SK-N-SH (cell line): ENCODE data around the gene SMIM30. TPM values are rescaled to one million over a fixed set of nuclear protein-coding genes. Genes with fewer than 3 reads are reported as not detected.

Experiments
- CTCF ChIA-PET: fragments of 300-600, 350-600 bp; formaldehyde crosslinking; extraction: SDS; loops from one replicate; lab custom pipeline; 2021; lab: Yijun Ruan, JAX
- POLR2A ChIA-PET: fragments of 350-600 bp; sonication (Branson Sonifier 250); formaldehyde crosslinking; extraction: SDS; loops from one replicate; lab custom pipeline; 2020; ENCODE audit warnings: antibody characterized with exemption, inconsistent platforms; lab: Yijun Ruan, JAX
- DNase-seq: peaks from one replicate; pipeline ENCODE4 v3.0.0; 2012
- H2AFZ ChIP-seq: fragments of 200-600 bp; sonication (generic); 2 replicates; pipeline ENCODE4 v1.8.1; 2016; ENCODE audit warnings: antibody characterized with exemption, mild to moderate bottlenecking, low read depth
- H3F3A ChIP-seq: fragments of 200-600 bp; sonication (generic); replicated peaks from 2 replicates; pipeline ENCODE3; 2016; ENCODE audit warnings: antibody characterized with exemption, mild to moderate bottlenecking; ENCODE audit not compliant: insufficient read depth
- H3K27ac ChIP-seq, 2 experiments: fragments of 200-500 bp in 1 of 2; fragments of 200-600 bp in 1 of 2; sonication (Bioruptor generic) in 1 of 2; sonication (generic), shearing (Covaris generic) in 1 of 2; 2 replicates each; pipeline versions ENCODE4 v1.5.1 to v1.6.1; 2014 to 2016; ENCODE audit warnings: low read depth in 2 of 2, inconsistent platforms in 1 of 2, low read length in 1 of 2, mild to moderate bottlenecking in 1 of 2, mixed read lengths in 1 of 2
- H3K27me3 ChIP-seq: fragments of 200-600 bp; sonication (generic), shearing (Covaris generic); 2 replicates; pipeline ENCODE4 v1.6.1; 2016; ENCODE audit warnings: mixed run types; ENCODE audit not compliant: insufficient read depth
- H3K36me3 ChIP-seq, 2 experiments: fragments of 200-500 bp in 1 of 2; fragments of 200-600 bp in 1 of 2; sonication (Bioruptor generic) in 1 of 2; sonication (generic) in 1 of 2; replicated peaks in 1 of 2; 2 replicates each; pipeline versions ENCODE3 to v1.5.1; 2014 to 2016; ENCODE audit warnings: low read length in 1 of 2, mild to moderate bottlenecking in 1 of 2; ENCODE audit not compliant: insufficient read depth in 2 of 2, control insufficient read depth in 1 of 2
- H3K4me1 ChIP-seq, 2 experiments: fragments of 200-500 bp in 1 of 2; fragments of 200-600 bp in 1 of 2; sonication (Bioruptor generic) in 1 of 2; sonication (generic), shearing (Covaris generic) in 1 of 2; 2 replicates each; pipeline versions ENCODE4 v1.5.1 to v1.6.1; 2014 to 2016; ENCODE audit warnings: low read depth in 1 of 2, low read length in 1 of 2, mixed run types in 1 of 2; ENCODE audit not compliant: insufficient read depth in 2 of 2, control insufficient read depth in 1 of 2
- H3K4me2 ChIP-seq: fragments of 200-600 bp; sonication (generic), shearing (Covaris generic); 2 replicates; pipeline ENCODE4 v1.6.1; 2017; ENCODE audit warnings: mixed run types
- H3K4me3 ChIP-seq, 2 experiments: fragments of 200-500 bp in 1 of 2; fragments of 200-600 bp in 1 of 2; sonication (Bioruptor generic) in 1 of 2; sonication (generic), shearing (Covaris generic) in 1 of 2; 2 replicates each; pipeline versions ENCODE4 v1.5.1 to v1.8.1; 2014 to 2016; ENCODE audit warnings: low read depth in 2 of 2, inconsistent platforms in 1 of 2, low read length in 1 of 2, mild to moderate bottlenecking in 1 of 2, mixed read lengths in 1 of 2, moderate library complexity in 1 of 2
- H3K79me2 ChIP-seq: fragments of 200-600 bp; sonication (generic); 2 replicates; pipeline ENCODE4 v1.8.1; 2017; ENCODE audit warnings: mild to moderate bottlenecking; ENCODE audit not compliant: insufficient read depth
- H3K9ac ChIP-seq: fragments of 200-600 bp; sonication (generic); 2 replicates; pipeline ENCODE4 v1.6.1; 2017; ENCODE audit warnings: mixed run types
- H3K9me2 ChIP-seq: fragments of 200-600 bp; sonication (generic); 2 replicates; pipeline ENCODE4 v1.6.1; 2017; ENCODE audit warnings: mixed run types
- H3K9me3 ChIP-seq: fragments of 200-600 bp; sonication (generic); 2 replicates; pipeline ENCODE4 v1.6.1; 2017; ENCODE audit warnings: mixed run types, mild to moderate bottlenecking, moderate library complexity
- H4K20me1 ChIP-seq: fragments of 200-600 bp; sonication (generic); 2 replicates; pipeline ENCODE4 v1.6.1; 2017; ENCODE audit warnings: mild to moderate bottlenecking, mixed run types; ENCODE audit not compliant: insufficient read depth
- ELF1 ChIP-seq: IDR thresholded peaks from 2 replicates; pipeline ENCODE4 v1.4.0; 2012
- EP300 ChIP-seq, 2 experiments: IDR thresholded peaks; 2 replicates each; pipeline versions ENCODE4 v1.4.0 to v1.6.1; 2012; ENCODE audit warnings: borderline replicate concordance in 1 of 2, low read depth in 1 of 2, low read length in 1 of 2
- EZH2phosphoT487 ChIP-seq: fragments of 200-600 bp; sonication (generic); IDR thresholded peaks from 2 replicates; pipeline ENCODE4 v1.6.1; 2017; ENCODE audit warnings: low read depth, mixed run types, mild to moderate bottlenecking, antibody characterized with exemption, moderate library complexity, borderline replicate concordance
- FOXJ3 ChIP-seq: sonication (generic); formaldehyde crosslinking; IDR thresholded peaks from 2 replicates; pipeline ENCODE4 v1.5.1; 2020; ENCODE audit warnings: mild to moderate bottlenecking, missing genetic modification reagents
- FOXM1 ChIP-seq: IDR thresholded peaks from 2 replicates; pipeline ENCODE4 v1.4.0; 2012; ENCODE audit warnings: low read depth, mild to moderate bottlenecking
- GABPA ChIP-seq: IDR thresholded peaks from 2 replicates; pipeline ENCODE4 v1.4.0; 2012; ENCODE audit warnings: low read depth, mild to moderate bottlenecking
- GATA2 ChIP-seq: sonication (generic); formaldehyde crosslinking; IDR thresholded peaks from 2 replicates; pipeline ENCODE4 v1.5.0; 2020; ENCODE audit warnings: mild to moderate bottlenecking, missing genetic modification reagents
- JUND ChIP-seq: IDR thresholded peaks from 2 replicates; pipeline ENCODE4 v1.4.0; 2012
- MEF2A ChIP-seq: IDR thresholded peaks from 2 replicates; pipeline ENCODE4 v1.4.0; 2012; ENCODE audit warnings: low read depth, borderline replicate concordance
- MXI1 ChIP-seq: IDR thresholded peaks from 2 replicates; pipeline ENCODE4 v1.6.1; 2012; ENCODE audit warnings: mild to moderate bottlenecking, low read depth, low read length, improper control_type of control experiment
- NFIC ChIP-seq: IDR thresholded peaks from 2 replicates; pipeline ENCODE4 v1.4.0; 2012; ENCODE audit warnings: borderline replicate concordance
- POLR2AphosphoS5 ChIP-seq: IDR thresholded peaks from 2 replicates; pipeline ENCODE4 v1.6.1; 2012; ENCODE audit warnings: low read depth, low read length
- RCOR1 ChIP-seq: fragments of 150-350 bp; IDR thresholded peaks from 2 replicates; pipeline ENCODE4 v1.6.1; 2017; ENCODE audit warnings: antibody characterized with exemption, low read length
- RXRA ChIP-seq: IDR thresholded peaks from 2 replicates; pipeline ENCODE4 v1.4.0; 2012; ENCODE audit warnings: low read depth, mild to moderate bottlenecking, borderline replicate concordance
- SIN3A ChIP-seq: IDR thresholded peaks from 2 replicates; pipeline ENCODE4 v1.6.1; 2012; ENCODE audit warnings: low read depth, mild to moderate bottlenecking, low read length, moderate library complexity, borderline replicate concordance
- SMC3 ChIP-seq: IDR thresholded peaks from 2 replicates; pipeline ENCODE4 v1.6.1; 2012; ENCODE audit warnings: low read depth, low read length, improper control_type of control experiment
- TAF1 ChIP-seq: IDR thresholded peaks from 2 replicates; pipeline ENCODE4 v1.6.1; 2012; ENCODE audit warnings: low read depth, mild to moderate bottlenecking, low read length, moderate library complexity, borderline replicate concordance
- TCF12 ChIP-seq: IDR thresholded peaks from 2 replicates; pipeline ENCODE4 v1.4.0; 2012
- TEAD4 ChIP-seq: IDR thresholded peaks from 2 replicates; pipeline ENCODE4 v1.4.0; 2012; ENCODE audit warnings: mild to moderate bottlenecking, borderline replicate concordance; ENCODE audit not compliant: insufficient read depth
- WGBS: methylation state at CpG from one replicate; pipeline ENCODE4 v1.1.6; 2017; ENCODE audit warnings: low lambda C conversion rate; 5-methylcytosine and 5-hydroxymethylcytosine counted together
- polyA plus RNA-seq, 3 experiments: library from polyadenylated mRNA; depleted of rRNA; stranded (reverse); fragments of >200 nt; gene quantifications; 2 replicates each; pipeline ENCODE4 v1.2.3, GENCODE V29; 2012
- TF ChIP-seq, protein P1 (sequence below): IDR thresholded peaks from 2 replicates; pipeline ENCODE4 v1.6.1; 2012; ENCODE audit warnings: mild to moderate bottlenecking, low read depth, low read length, moderate library complexity
- TF ChIP-seq, protein P2 (sequence below): IDR thresholded peaks from 2 replicates; pipeline ENCODE4; 2012
- TF ChIP-seq, protein P3 (sequence below): IDR thresholded peaks from 2 replicates; pipeline ENCODE4 v1.4.0; 2012; ENCODE audit warnings: low read depth, borderline replicate concordance

Gene SMIM30
- polyA plus RNA-seq, 1 of the 3 experiments (the other 2 are of a cell fraction), result 46.5 TPM

DNA sequence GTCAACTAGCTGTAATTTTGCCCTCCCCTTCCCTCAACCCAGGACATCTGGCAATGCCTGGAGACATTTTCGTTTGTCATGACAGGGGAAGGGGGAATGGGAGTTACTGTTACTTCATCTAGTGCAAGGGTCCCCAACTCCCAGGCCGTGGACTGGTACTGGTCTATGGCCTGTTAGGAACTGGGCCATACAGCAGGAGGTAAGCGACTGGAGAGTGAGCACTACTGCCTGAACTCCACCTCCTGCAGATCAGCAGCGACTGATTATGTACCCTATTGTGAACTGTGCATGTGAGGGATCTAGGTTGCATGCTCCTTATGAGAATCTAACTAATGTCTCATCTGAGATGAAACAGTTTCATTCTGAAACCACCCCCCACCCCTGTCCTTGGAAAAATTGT, 22.6 kb upstream of the SMIM30 start (continued):
- TF ChIP-seq, protein P1, sequence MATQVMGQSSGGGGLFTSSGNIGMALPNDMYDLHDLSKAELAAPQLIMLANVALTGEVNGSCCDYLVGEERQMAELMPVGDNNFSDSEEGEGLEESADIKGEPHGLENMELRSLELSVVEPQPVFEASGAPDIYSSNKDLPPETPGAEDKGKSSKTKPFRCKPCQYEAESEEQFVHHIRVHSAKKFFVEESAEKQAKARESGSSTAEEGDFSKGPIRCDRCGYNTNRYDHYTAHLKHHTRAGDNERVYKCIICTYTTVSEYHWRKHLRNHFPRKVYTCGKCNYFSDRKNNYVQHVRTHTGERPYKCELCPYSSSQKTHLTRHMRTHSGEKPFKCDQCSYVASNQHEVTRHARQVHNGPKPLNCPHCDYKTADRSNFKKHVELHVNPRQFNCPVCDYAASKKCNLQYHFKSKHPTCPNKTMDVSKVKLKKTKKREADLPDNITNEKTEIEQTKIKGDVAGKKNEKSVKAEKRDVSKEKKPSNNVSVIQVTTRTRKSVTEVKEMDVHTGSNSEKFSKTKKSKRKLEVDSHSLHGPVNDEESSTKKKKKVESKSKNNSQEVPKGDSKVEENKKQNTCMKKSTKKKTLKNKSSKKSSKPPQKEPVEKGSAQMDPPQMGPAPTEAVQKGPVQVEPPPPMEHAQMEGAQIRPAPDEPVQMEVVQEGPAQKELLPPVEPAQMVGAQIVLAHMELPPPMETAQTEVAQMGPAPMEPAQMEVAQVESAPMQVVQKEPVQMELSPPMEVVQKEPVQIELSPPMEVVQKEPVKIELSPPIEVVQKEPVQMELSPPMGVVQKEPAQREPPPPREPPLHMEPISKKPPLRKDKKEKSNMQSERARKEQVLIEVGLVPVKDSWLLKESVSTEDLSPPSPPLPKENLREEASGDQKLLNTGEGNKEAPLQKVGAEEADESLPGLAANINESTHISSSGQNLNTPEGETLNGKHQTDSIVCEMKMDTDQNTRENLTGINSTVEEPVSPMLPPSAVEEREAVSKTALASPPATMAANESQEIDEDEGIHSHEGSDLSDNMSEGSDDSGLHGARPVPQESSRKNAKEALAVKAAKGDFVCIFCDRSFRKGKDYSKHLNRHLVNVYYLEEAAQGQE, result no peak
- no peak for TF ChIP-seq ELF1
- no peak for TF ChIP-seq GABPA
- TF ChIP-seq GATA2 (CRISPR knock-in tag), result no peak
- TF ChIP-seq FOXJ3, result no peak
- no peak for TF ChIP-seq TAF1
- no peak for TF ChIP-seq JUND
- TF ChIP-seq, protein P2, sequence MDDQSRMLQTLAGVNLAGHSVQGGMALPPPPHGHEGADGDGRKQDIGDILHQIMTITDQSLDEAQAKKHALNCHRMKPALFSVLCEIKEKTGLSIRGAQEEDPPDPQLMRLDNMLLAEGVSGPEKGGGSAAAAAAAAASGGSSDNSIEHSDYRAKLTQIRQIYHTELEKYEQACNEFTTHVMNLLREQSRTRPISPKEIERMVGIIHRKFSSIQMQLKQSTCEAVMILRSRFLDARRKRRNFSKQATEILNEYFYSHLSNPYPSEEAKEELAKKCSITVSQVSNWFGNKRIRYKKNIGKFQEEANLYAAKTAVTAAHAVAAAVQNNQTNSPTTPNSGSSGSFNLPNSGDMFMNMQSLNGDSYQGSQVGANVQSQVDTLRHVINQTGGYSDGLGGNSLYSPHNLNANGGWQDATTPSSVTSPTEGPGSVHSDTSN, result no peak
- TF ChIP-seq RXRA, result no peak

DNA sequence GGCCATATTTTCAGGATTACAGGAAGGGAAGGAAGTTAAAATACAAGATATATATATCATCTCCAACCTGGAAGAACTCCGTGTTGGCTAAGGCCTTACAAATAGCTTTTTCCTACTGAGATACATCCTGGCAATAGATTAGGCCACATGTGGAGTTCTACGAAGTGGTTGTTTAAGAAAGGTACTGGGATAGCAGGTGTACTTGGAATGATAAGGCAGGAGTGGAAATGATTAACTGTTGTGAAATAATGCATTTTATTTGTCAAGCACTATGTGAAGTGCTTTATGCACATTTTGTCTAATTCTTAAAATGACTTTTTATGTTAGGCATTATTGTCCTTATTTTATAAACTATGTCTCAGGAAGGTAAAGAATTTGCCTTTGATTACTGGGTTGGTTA, 18.9 kb upstream of the SMIM30 start:
- Histone ChIP-seq H3K79me2 (no peaks in the 10 kb centered on the region), H3K9ac (no peak overlapping the region), H4K20me1 (no peaks in the 10 kb centered on the region), H3K9me3 (no peaks in the 10 kb centered on the region), H3K4me1 (no peaks in the 10 kb centered on the region), H3F3A (no peaks in the 10 kb centered on the region), H3K36me3 (no peaks in the 10 kb centered on the region), H3K9me2 (no peaks in the 10 kb centered on the region), H3K4me2 (no peak overlapping the region), H3K27me3 (no peaks in the 10 kb centered on the region), H2AFZ (no peak overlapping the region), H3K27ac (no peak overlapping the region), H3K4me3 (no peak overlapping the region)
- no peak for DNase-seq
- WGBS, result 59% methylated on average over 2 of the region's 2 CpGs
- POLR2A ChIA-PET, result no interaction called here
- TF ChIP-seq TEAD4, result no peak
- no peak for TF ChIP-seq EZH2phosphoT487
- TF ChIP-seq TCF12, result no peak
- no peak for TF ChIP-seq ELF1
- TF ChIP-seq, protein P2, result no peak
- TF ChIP-seq EP300 (IDR thresholded peaks at IDR 0.05; ENCODE audit: borderline replicate concordance in 1 of 2, low read depth in 1 of 2, low read length in 1 of 2), result no peak
- TF ChIP-seq MXI1, result no peak
- TF ChIP-seq JUND, result no peak
- TF ChIP-seq MEF2A, result no peak
- no peak for TF ChIP-seq POLR2AphosphoS5
- TF ChIP-seq SIN3A, result no peak
- no peak for TF ChIP-seq RXRA
- no peak for TF ChIP-seq RCOR1
- TF ChIP-seq, protein P3, sequence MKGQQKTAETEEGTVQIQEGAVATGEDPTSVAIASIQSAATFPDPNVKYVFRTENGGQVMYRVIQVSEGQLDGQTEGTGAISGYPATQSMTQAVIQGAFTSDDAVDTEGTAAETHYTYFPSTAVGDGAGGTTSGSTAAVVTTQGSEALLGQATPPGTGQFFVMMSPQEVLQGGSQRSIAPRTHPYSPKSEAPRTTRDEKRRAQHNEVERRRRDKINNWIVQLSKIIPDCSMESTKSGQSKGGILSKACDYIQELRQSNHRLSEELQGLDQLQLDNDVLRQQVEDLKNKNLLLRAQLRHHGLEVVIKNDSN, result no peak
- no peak for TF ChIP-seq NFIC
- no peak for TF ChIP-seq FOXM1
- no peak for TF ChIP-seq SMC3
- TF ChIP-seq FOXJ3, result no peak
- CTCF ChIA-PET, result interaction anchor here (2.8 kb wide), 1 partner anchor 23 kb away, joined by 10 read pairs; no protein-coding TSS in a partner anchor
